ENCODE results near the gene PTCD3.

- TF ChIP-seq CTCF (conservative IDR thresholded peaks at IDR 0.05 in 1 of 2, IDR thresholded peaks at IDR 0.05 in 1 of 2; ENCODE audit: low read depth in 1 of 2, low read length in 2 of 2) (no peak), EZH2 (IDR thresholded peaks at IDR 0.05; ENCODE audit: low read length, missing control alignments) (no peak)
Measured at GRCh38 chr2:86185517-86186212, 79.6 kb downstream of the PTCD3 start.
